ENCODE results near the gene ENO1.

ENO1 gene

DNA sequence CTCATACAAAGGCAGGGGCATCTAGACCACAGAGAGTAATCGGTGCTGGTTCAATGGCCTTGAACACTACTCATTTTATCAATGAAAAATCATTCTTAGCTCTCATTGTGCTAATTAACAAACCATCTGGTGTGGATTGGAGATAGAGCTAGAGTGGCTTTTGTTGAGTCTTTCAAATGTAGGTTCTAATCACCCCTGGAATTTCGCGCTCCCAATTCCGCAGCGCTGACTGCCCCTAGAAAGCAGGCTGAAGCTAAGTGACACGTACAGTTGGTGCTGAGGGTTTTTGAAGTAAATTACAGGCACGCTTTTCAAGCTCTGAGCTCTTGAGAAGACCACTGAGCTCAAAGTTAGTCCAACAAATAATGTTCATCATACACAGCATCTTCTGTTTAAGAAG lies 36.0 kb upstream of the ENO1 start:
- no peak for DNase-seq (ENCODE audit: low read depth)
- no peak for TF ChIP-seq CTCF (IDR thresholded peaks at IDR 0.05; ENCODE audit: low read length, missing control alignments)

GRCh38 chr1:8913457-8913856 lies 35.0 kb upstream of the ENO1 start:
- DNase-seq (ENCODE audit: low read depth): no peak
- no peak for TF ChIP-seq CTCF (IDR thresholded peaks at IDR 0.05; ENCODE audit: low read length, missing control alignments)

More for the DNA sequence above, 36.0 kb upstream of the ENO1 start:
- H3K4me3 ChIP-seq (replicated peaks; ENCODE audit: low read depth, low read length): no peak overlapping the region

DNA sequence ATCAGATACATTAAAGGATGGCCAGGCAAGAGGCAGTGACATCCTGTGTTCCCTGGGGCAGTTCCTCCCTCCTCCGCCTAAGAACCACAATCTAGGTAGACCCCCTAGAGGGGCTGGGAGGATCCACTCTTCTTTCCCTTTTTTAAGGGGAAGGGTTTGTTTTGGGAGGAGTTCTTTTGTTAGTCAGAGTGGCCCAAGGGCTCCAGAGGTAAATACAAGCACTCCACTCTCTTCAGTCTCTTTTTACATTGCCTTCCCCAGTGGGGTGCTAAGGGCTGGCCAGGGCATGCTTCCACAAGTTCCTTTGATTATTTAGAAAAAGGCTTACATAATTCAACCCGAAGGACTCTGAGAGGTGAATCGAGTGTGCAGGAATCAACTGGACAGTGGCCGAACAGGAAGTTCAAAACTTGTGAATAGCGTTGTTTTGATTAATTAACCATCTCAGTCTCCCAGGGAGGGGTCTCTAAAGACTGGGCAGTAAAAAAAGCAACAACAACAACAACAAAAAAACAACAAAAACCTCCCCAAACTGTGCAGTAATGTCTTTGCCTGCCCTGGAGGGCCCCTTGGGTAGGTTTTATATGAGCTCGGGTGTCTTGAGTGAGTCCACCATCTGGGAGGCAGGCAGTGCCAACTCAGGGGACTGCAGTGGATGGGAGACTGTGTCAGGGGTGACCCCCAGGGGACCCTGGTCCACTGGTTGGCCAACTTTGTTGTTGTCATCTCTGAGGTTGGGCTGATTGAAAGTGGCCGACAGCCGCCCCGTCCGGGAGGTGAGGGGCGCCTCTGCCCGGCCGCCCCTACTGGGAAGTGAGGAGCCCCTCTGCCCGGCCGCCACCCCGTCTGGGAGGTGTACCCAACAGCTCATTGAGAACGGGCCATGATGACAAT lies 33.2 kb upstream of the ENO1 start:
- DNase-seq (ENCODE audit: low read depth): no peak
- no peak overlapping the region for H3K4me3 ChIP-seq (replicated peaks; ENCODE audit: low read depth, low read length)
- TF ChIP-seq CTCF (IDR thresholded peaks at IDR 0.05; ENCODE audit: low read length, missing control alignments): no peak

More at GRCh38 chr1:8913457-8913856, 35.0 kb upstream of the ENO1 start:
- no peak overlapping the region for H3K4me3 ChIP-seq (replicated peaks; ENCODE audit: low read depth, low read length)

DNA sequence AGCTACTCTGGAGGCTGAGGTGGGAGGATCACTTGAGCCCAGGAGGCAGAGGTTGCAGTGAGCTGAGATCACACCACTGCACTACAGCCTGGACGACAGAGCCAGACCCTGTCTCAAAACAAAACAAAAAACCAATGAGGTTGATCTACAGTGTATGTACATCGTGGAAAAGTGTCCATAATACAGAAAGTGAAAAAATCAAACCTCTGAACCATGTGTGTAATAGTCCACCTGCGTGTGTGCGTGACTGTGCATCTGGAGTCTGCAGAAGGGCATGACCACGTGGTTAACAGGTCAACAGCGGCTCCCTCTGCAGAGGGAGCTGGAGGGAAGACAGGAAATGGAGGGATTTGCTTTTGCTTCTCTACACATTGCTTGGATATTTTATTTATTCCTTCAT lies 32.4 kb upstream of the ENO1 start:
- no peak for DNase-seq (ENCODE audit: low read depth)
- TF ChIP-seq CTCF (IDR thresholded peaks at IDR 0.05; ENCODE audit: low read length, missing control alignments): no peak
- H3K4me3 ChIP-seq (replicated peaks; ENCODE audit: low read depth, low read length): no peak overlapping the region

DNA sequence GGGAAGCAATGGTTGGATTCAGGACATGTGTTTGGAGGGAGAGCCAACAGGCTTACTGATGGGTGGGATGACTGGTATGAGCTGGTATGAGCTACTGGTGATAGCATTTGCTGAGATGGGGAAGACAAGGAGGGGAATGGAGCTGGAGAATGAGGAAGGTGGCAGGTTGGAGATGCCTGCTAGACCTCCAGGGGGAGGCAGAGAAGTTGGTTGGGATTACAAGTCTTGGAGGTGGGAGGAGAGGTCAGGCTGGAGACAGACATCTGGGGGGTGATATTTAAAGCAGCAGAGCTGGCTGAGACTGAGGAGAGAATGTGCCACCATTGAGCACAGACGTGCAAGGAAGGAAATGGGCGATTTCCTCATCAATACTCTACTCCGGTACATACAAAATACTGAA lies 31.8 kb upstream of the ENO1 start:
- no peak overlapping the region for H3K4me3 ChIP-seq (replicated peaks; ENCODE audit: low read depth, low read length)
- no peak for TF ChIP-seq CTCF (IDR thresholded peaks at IDR 0.05; ENCODE audit: low read length, missing control alignments)

GRCh38 chr1:8908388-8909151 lies 30.1 kb upstream of the ENO1 start:
- no peak for DNase-seq (ENCODE audit: low read depth)
- H3K4me3 ChIP-seq (replicated peaks; ENCODE audit: low read depth, low read length): no peak overlapping the region

More for the DNA sequence above, 31.8 kb upstream of the ENO1 start:
- no peak for DNase-seq (ENCODE audit: low read depth)

More at GRCh38 chr1:8908388-8909151, 30.1 kb upstream of the ENO1 start:
- no peak for TF ChIP-seq CTCF (IDR thresholded peaks at IDR 0.05; ENCODE audit: low read length, missing control alignments)
